HCT116 (cell line): ENCODE results near the gene ASS1.

Experiments
- CTCF ChIP-seq, 3 experiments: fragments of 200-600 bp in 1 of 3; sonication (generic) in 1 of 3; IDR thresholded peaks in 2 of 3; conservative IDR thresholded peaks in 1 of 3; 2 replicates each; pipeline ENCODE4 v1.5.1; 2012 to 2017; ENCODE audit warnings: low read depth in 2 of 3, low read length in 2 of 3, antibody characterized with exemption in 1 of 3, borderline replicate concordance in 1 of 3, control low read depth in 1 of 3, mild to moderate bottlenecking in 1 of 3, mixed read lengths in 1 of 3, mixed run types in 1 of 3, moderate library complexity in 1 of 3; ENCODE audit not compliant: insufficient read depth in 1 of 3
- EGR1 ChIP-seq: IDR thresholded peaks from 2 replicates; pipeline ENCODE4 v1.6.1; 2012; ENCODE audit warnings: low read depth
- EZH2 ChIP-seq: fragments of 200-600 bp; sonication (generic); IDR thresholded peaks from 2 replicates; pipeline ENCODE4 v1.6.1; 2017; ENCODE audit warnings: antibody characterized with exemption, mixed run types
- POLR2A ChIP-seq: IDR thresholded peaks from 2 replicates; pipeline ENCODE4 v1.7.0; 2011; ENCODE audit warnings: borderline replicate concordance; ENCODE audit not compliant: insufficient read depth, insufficient read length; ENCODE audit errors: extremely low read depth
- POLR2AphosphoS5 ChIP-seq: IDR thresholded peaks from 2 replicates; pipeline ENCODE4 v1.6.1; 2011; ENCODE audit warnings: mild to moderate bottlenecking, low read depth, low read length, moderate library complexity
- RAD21 ChIP-seq: IDR thresholded peaks from 2 replicates; pipeline ENCODE4 v1.6.1; 2012; ENCODE audit warnings: low read depth, mild to moderate bottlenecking
- SIN3A ChIP-seq: IDR thresholded peaks from 2 replicates; pipeline ENCODE4 v1.6.1; 2012; ENCODE audit warnings: low read depth
- SRF ChIP-seq: IDR thresholded peaks from 2 replicates; pipeline ENCODE4 v1.6.1; 2012; ENCODE audit warnings: low read depth
- ZNF274 ChIP-seq: fragments of 200-500 bp; sonication (Bioruptor generic); IDR thresholded peaks from 2 replicates; pipeline ENCODE4 v1.6.1; 2014; ENCODE audit warnings: mild to moderate bottlenecking, low read depth, low read length, inconsistent platforms

- TF ChIP-seq ZNF274 (no peak), SRF (no peak), CTCF (IDR thresholded peaks at IDR 0.05 in 2 of 3, conservative IDR thresholded peaks at IDR 0.05 in 1 of 3; ENCODE audit: borderline replicate concordance in 1 of 3, insufficient read depth in 1 of 3, low read depth in 2 of 3, low read length in 2 of 3) (no peak), EZH2 (no peak), POLR2A (no peak), POLR2AphosphoS5 (no peak), RAD21 (no peak), SIN3A (no peak), EGR1 (no peak)
These were observed 8.1 kb downstream of the ASS1 start for GRCh38 chr9:130452835-130453234.
